Astrocyte (in vitro differentiated cells and primary cell): Measurements from ENCODE around the gene CD320.

Source experiments
- CTCF ChIP-seq: IDR thresholded peaks from 2 replicates; pipeline ENCODE4 v1.5.1; 2011; ENCODE audit warnings: low read depth, mild to moderate bottlenecking, inconsistent platforms, low read length, moderate library complexity; ENCODE audit not compliant: insufficient read depth
- EZH2 ChIP-seq: IDR thresholded peaks from 2 replicates; pipeline ENCODE4 v1.6.1; 2012; ENCODE audit warnings: mild to moderate bottlenecking, low read length, inconsistent platforms; ENCODE audit not compliant: insufficient read depth

GRCh38 chr19:8305798-8306197 is 2.4 kb downstream of the CD320 start:
- no peak for TF ChIP-seq EZH2
- no peak for TF ChIP-seq CTCF
